Measurements from ENCODE around the gene GRK5.

The GRK5 gene

DNA sequence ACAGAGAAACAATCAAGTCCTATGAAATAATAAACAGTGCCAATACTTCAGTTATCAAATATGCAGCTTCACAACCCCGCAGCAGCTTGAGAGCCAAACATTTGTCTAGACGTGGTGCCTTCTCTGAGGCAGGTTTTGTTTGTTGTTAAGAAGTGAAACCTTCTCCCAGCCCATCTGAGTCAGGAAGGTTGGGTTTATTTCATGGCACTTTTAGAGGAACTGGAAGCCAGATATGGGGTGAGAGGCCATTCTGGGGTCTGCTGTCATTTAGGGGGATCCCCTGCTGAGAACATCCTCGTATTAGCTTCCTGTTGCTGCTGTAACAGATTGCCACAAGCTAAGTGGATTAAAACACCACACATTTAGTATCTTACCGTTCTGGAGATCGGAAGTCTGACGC is 113.6 kb downstream of the GRK5 start:
- TF ChIP-seq SPI1 (IDR thresholded peaks at IDR 0.05; ENCODE audit: low read depth, low read length) (peak; percentile 69), POLR2A (IDR thresholded peaks at IDR 0.05; ENCODE audit: low read depth, low read length) (no peak), TAF1 (IDR thresholded peaks at IDR 0.05; ENCODE audit: low read depth, low read length) (no peak)
- DNase-seq (ENCODE audit: insufficient read length, low spot score): no peak
- no peak for FAIRE-seq

DNA sequence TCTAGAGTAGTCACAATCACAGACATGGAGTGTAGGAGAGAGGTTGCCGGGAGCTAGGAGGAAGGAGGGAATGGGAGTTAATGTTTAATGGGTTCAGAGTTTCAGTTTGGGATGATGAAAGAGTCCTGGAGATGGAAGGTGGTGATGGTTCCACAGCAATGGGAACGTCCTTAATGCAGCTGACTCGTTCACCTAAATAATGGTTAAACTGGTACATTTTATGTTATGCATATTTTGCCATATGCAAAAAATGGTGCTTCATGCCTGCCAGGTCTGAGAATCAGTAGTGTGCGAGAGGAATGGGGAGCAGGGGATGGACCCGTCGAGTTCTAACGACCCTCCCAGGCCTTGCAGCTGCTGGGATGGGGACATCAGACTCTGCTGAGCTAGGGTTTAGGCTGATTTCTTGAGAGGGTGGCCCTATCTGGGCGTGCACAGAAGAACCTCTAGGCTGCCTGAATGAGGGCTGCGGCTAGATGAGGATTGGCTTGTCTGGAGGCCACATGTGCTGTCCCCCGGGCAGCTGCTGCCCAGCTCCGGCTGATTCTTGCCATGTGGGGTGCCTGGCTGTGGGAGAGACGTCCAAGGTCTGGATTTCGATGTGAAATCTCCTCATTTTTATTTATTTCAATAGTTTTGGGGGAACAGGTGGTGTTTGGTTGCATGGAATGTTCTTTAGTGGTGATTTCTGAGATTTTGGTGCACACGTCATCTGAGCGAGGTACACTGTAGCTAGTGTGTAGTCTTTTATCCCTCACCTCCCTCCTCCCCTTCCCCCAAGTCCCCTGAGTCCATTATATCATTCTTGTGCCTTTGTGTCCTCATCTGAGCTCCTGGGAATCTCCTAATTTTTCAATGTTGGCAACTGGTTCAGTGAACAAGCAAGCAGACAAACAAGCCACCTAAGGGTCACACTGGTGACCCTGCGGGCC is 116.0 kb downstream of the GRK5 start:
- TF ChIP-seq POLR2AphosphoS5 (IDR thresholded peaks at IDR 0.05; ENCODE audit: low read depth, low read length): no peak
- TF ChIP-seq PAX5 (IDR thresholded peaks at IDR 0.05; ENCODE audit: insufficient read depth, low read length, severe bottlenecking): no peak
- TF ChIP-seq TAF1 (IDR thresholded peaks at IDR 0.05; ENCODE audit: low read depth, low read length): no peak
- no peak for TF ChIP-seq POU2F2 (IDR thresholded peaks at IDR 0.05; ENCODE audit: low read depth, low read length)
- no peak for TF ChIP-seq POLR2A (IDR thresholded peaks at IDR 0.05; ENCODE audit: low read depth, low read length)
- no peak for TF ChIP-seq SPI1 (IDR thresholded peaks at IDR 0.05; ENCODE audit: low read depth, low read length)
- DNase-seq (ENCODE audit: insufficient read length, low spot score): no peak
- FAIRE-seq: no peak

DNA sequence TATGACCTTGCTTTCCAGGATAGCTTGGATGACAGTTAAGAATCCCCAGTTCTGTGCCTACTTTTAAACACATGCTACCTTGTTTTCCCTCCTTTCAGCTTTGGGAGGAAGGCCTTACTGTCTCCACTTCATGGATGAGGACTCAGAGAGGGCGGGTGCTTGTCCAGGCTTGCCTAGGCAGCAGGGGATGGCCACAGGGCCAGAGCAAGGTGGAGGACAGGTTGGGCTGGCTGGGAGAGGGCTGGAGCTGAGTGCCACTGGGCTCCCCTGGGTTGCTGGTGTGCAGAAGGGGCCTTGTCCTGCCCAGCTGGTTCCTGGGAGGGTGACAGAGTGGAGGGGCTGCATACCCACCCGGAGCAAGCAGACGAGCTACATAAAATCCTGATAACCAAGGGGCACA is 117.8 kb downstream of the GRK5 start:
- FAIRE-seq: no peak

DNA sequence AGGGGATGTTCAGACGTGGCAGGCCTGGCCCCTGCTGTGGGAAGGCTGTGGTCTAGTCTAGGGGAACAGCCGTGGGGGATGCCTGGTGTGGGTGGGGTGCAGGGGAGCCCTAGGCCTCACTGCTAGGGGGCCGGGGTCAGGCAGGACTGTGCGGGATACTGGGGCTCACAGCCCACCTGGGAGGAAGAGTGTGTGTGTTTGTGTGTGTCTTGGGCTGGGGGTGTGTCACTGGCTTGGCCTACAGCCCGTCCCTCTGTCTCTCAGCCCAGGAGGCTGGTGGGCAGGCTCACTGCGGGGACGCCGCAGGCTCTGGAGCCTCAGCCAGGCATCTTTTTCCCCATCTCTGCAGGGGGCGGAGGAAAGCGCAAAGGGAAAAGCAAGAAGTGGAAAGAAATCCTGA is 118.8 kb downstream of the GRK5 start:
- TF ChIP-seq POU2F2 (IDR thresholded peaks at IDR 0.05; ENCODE audit: low read depth, low read length) (no peak), SPI1 (IDR thresholded peaks at IDR 0.05; ENCODE audit: low read depth, low read length) (no peak), POLR2AphosphoS5 (IDR thresholded peaks at IDR 0.05; ENCODE audit: low read depth, low read length) (no peak), TAF1 (IDR thresholded peaks at IDR 0.05; ENCODE audit: low read depth, low read length) (no peak), PAX5 (IDR thresholded peaks at IDR 0.05; ENCODE audit: insufficient read depth, low read length, severe bottlenecking) (no peak), POLR2A (IDR thresholded peaks at IDR 0.05; ENCODE audit: low read depth, low read length) (no peak)
- DNase-seq (ENCODE audit: insufficient read length, low spot score) (no peak), FAIRE-seq (no peak)

More for the DNA sequence above, 117.8 kb downstream of the GRK5 start:
- TF ChIP-seq POLR2AphosphoS5 (IDR thresholded peaks at IDR 0.05; ENCODE audit: low read depth, low read length): no peak
- TF ChIP-seq PAX5 (IDR thresholded peaks at IDR 0.05; ENCODE audit: insufficient read depth, low read length, severe bottlenecking): no peak
- TF ChIP-seq POLR2A (IDR thresholded peaks at IDR 0.05; ENCODE audit: low read depth, low read length): no peak
- no peak for TF ChIP-seq TAF1 (IDR thresholded peaks at IDR 0.05; ENCODE audit: low read depth, low read length)
- TF ChIP-seq SPI1 (IDR thresholded peaks at IDR 0.05; ENCODE audit: low read depth, low read length): no peak
- no peak for TF ChIP-seq POU2F2 (IDR thresholded peaks at IDR 0.05; ENCODE audit: low read depth, low read length)
- no peak for DNase-seq (ENCODE audit: insufficient read length, low spot score)

DNA sequence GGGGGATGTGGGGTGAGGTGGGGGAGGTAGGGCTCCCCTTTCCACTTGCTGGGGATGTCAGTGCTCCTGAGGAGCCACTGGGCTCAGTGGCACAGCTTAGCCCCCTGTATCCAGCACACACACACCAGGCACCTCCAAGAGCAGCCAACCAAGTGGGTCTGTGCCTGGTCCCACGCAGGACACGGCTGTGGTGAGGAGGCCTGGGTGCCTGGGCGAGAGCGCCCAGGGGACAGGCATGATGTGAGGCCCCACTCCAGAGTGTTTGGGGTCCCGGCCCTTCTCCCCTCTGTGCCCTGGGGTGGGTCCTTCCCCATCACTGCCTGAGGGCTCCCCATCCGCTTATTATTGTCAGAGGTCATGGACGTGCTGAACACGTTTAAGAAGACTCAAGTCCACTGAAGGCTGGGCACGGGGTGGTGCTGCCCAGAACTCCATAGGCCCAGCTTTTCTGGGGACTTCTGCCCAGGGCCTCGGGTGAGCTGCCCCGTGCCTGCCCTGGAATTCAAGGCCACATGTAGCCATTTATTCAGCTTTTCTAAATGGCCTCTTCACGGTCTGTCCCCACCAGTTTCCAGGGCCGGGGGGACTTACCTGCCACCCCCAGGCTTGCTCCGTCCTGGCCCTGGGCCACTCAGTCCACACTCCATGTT is 119.8 kb downstream of the GRK5 start:
- DNase-seq (ENCODE audit: insufficient read length, low spot score) (no peak), FAIRE-seq (no peak)
- TF ChIP-seq TAF1 (IDR thresholded peaks at IDR 0.05; ENCODE audit: low read depth, low read length): no peak

DNA sequence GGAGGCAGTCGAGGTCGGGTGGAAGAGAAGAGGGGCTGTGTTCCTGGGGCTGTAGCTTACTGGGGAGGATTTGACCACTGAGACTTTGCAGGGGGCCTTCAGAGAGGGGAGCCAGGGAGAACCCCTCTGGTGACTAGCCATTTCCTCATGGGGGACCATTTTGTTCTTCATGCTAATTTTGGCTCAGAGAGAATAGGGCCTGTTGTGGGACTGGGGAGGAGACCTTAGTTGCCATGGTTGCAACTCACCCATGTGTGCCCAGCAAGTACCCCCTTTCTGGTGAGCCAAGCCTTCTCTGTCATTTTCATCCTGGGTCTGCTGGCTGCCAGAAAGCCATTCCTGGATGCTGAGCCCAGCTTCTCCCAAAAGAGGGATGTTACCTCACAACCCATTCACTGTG is 120.9 kb downstream of the GRK5 start:
- TF ChIP-seq SPI1 (IDR thresholded peaks at IDR 0.05; ENCODE audit: low read depth, low read length) (no peak), TAF1 (IDR thresholded peaks at IDR 0.05; ENCODE audit: low read depth, low read length) (no peak), PAX5 (IDR thresholded peaks at IDR 0.05; ENCODE audit: insufficient read depth, low read length, severe bottlenecking) (no peak), POLR2AphosphoS5 (IDR thresholded peaks at IDR 0.05; ENCODE audit: low read depth, low read length) (no peak), POLR2A (IDR thresholded peaks at IDR 0.05; ENCODE audit: low read depth, low read length) (no peak), POU2F2 (IDR thresholded peaks at IDR 0.05; ENCODE audit: low read depth, low read length) (no peak)
- FAIRE-seq (no peak), DNase-seq (ENCODE audit: insufficient read length, low spot score) (no peak)

DNA sequence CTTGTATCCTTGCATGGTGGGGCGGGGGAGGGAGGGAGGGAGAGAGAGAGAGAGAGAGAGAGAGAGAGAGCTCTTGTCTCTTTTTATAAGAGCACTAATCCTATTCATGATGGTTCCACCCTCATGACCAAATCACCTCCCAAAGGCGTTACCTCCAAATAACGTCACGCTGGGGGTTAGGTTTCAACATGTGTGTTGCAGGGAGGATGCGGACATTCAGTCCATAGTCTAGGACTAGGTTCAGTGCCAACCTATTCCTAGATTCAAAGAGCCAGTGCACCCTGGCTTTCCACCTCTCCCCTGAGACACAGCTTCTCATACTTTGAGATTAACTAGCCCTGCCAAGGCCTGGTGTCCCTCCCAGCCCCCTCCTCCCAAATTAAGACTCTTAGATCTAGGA is 123.0 kb downstream of the GRK5 start:
- FAIRE-seq: no peak
- TF ChIP-seq POLR2A (IDR thresholded peaks at IDR 0.05; ENCODE audit: low read depth, low read length) (no peak), SPI1 (IDR thresholded peaks at IDR 0.05; ENCODE audit: low read depth, low read length) (no peak), PAX5 (IDR thresholded peaks at IDR 0.05; ENCODE audit: insufficient read depth, low read length, severe bottlenecking) (no peak), POU2F2 (IDR thresholded peaks at IDR 0.05; ENCODE audit: low read depth, low read length) (no peak), TAF1 (IDR thresholded peaks at IDR 0.05; ENCODE audit: low read depth, low read length) (no peak), POLR2AphosphoS5 (IDR thresholded peaks at IDR 0.05; ENCODE audit: low read depth, low read length) (no peak)
- DNase-seq (ENCODE audit: insufficient read length, low spot score): no peak

DNA sequence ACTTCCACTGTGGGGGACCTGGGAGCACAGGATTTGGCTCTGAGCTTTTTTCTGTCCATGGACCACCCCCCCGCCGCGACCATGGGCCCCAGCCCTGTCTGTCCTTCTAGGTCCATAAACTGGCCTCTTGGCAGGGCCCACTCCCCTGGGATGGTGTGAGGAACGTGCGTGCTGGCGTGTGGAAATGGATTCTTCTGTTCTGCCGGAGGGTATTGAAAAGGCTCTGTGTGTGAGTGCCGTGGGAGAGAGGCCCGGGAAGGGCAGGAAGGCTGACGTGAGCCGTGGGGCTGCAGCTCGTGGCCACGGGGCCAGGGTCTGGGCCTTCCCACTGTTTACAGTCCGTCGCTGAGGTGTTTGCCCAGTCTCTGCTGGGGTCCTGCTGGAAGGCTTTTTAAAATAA is 123.7 kb downstream of the GRK5 start:
- FAIRE-seq: no peak
- TF ChIP-seq POLR2A (IDR thresholded peaks at IDR 0.05; ENCODE audit: low read depth, low read length) (no peak), POLR2AphosphoS5 (IDR thresholded peaks at IDR 0.05; ENCODE audit: low read depth, low read length) (no peak), POU2F2 (IDR thresholded peaks at IDR 0.05; ENCODE audit: low read depth, low read length) (no peak), TAF1 (IDR thresholded peaks at IDR 0.05; ENCODE audit: low read depth, low read length) (no peak), SPI1 (IDR thresholded peaks at IDR 0.05; ENCODE audit: low read depth, low read length) (no peak), PAX5 (IDR thresholded peaks at IDR 0.05; ENCODE audit: insufficient read depth, low read length, severe bottlenecking) (no peak)
- DNase-seq (ENCODE audit: insufficient read length, low spot score): no peak

DNA sequence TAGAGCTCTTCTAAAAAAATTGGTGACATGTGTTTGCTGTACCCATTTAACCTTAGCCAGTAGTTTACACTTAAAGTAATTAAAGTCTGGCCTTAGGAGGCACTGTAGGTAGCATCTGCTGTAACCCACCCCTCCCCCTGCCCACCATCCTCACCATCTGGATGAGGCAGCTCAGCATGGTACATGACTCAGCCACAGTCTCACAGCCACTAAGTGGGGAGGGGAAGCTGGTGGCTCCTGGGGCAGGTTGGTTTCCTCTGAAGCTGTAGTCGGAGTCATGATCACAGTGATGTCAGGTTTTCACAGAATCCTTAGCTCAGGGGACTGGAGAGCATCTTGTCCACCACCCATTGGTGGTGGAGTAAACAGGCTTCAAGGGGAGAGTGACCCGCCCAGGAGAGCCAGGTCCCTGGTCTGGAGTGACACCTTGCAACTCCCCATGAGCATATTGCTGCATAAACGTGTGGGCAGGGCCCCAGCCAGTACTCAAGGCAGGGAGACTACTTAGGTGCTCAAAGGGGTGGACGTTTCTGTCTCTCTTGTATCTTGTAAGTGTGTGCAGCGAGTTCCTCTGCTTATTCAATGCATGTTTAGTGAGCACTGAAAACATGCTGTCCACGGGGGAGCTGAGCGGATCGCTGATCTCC is 125.9 kb downstream of the GRK5 start:
- DNase-seq (ENCODE audit: insufficient read length, low spot score) (no peak), FAIRE-seq (no peak)
- no peak for TF ChIP-seq POLR2A (IDR thresholded peaks at IDR 0.05; ENCODE audit: low read depth, low read length)
- TF ChIP-seq POLR2AphosphoS5 (IDR thresholded peaks at IDR 0.05; ENCODE audit: low read depth, low read length): no peak
- TF ChIP-seq PAX5 (IDR thresholded peaks at IDR 0.05; ENCODE audit: insufficient read depth, low read length, severe bottlenecking): no peak
- no peak for TF ChIP-seq TAF1 (IDR thresholded peaks at IDR 0.05; ENCODE audit: low read depth, low read length)
- no peak for TF ChIP-seq SPI1 (IDR thresholded peaks at IDR 0.05; ENCODE audit: low read depth, low read length)
- no peak for TF ChIP-seq POU2F2 (IDR thresholded peaks at IDR 0.05; ENCODE audit: low read depth, low read length)
